Keratinocyte (primary cell): ENCODE measurements around the gene MTCL1. TPM values are rescaled to one million over a fixed set of nuclear protein-coding genes. Genes with fewer than 3 reads are reported as not detected.
A peak's percentile ranks its signal among the peaks of the same experiment; 100 is the strongest.

ENCODE experiments used
- DNase-seq: peaks from one replicate; pipeline ENCODE4 v3.0.0-alpha.2; 2011; ENCODE audit warnings: low read depth, missing footprints, low spot score
- FAIRE-seq: peaks from 2 replicates; lab custom pipeline; 2011; peaks lifted over from hg19 to GRCh38; lab: Jason Lieb, UNC
- H2AFZ ChIP-seq: 2 replicates; pipeline ENCODE4 v1.6.0; 2012; ENCODE audit warnings: low read length, control low read depth, inconsistent platforms; ENCODE audit not compliant: control insufficient read depth
- H3K27ac ChIP-seq: 2 replicates; pipeline ENCODE4 v1.5.1; 2011; ENCODE audit warnings: low read length; ENCODE audit not compliant: control insufficient read depth, insufficient read depth
- H3K27me3 ChIP-seq: 3 replicates; pipeline ENCODE4 v1.6.0; 2011; ENCODE audit warnings: low read length; ENCODE audit not compliant: control insufficient read depth, insufficient read depth; ENCODE audit errors: extremely low read depth
- H3K36me3 ChIP-seq, 2 experiments: 2 replicates in 1 of 2; 3 replicates in 1 of 2; pipeline ENCODE4 v1.5.1; 2011; ENCODE audit warnings: low read length in 2 of 2, mild to moderate bottlenecking in 1 of 2; ENCODE audit not compliant: control insufficient read depth in 2 of 2, insufficient read depth in 2 of 2; ENCODE audit errors: extremely low read depth in 1 of 2
- H3K4me1 ChIP-seq: 3 replicates; pipeline ENCODE4 v1.5.1; 2011; ENCODE audit warnings: low read length; ENCODE audit not compliant: control insufficient read depth, insufficient read depth; ENCODE audit errors: extremely low read depth
- H3K4me2 ChIP-seq: 3 replicates; pipeline ENCODE4 v1.6.0; 2011; ENCODE audit warnings: low read depth, low read length; ENCODE audit not compliant: control insufficient read depth, insufficient read depth; ENCODE audit errors: extremely low read depth
- H3K4me3 ChIP-seq, 3 experiments: fragments of 200-600 bp in 1 of 3; sonication (generic) in 1 of 3; 2 replicates in 2 of 3; 3 replicates in 1 of 3; pipeline ENCODE4 v1.5.1; 2011 to 2016; ENCODE audit warnings: low read length in 3 of 3, mild to moderate bottlenecking in 3 of 3, control low read depth in 2 of 3, inconsistent platforms in 1 of 3, low read depth in 1 of 3, mixed read lengths in 1 of 3, mixed run types in 1 of 3, moderate library complexity in 1 of 3; ENCODE audit not compliant: control insufficient read depth in 2 of 3, insufficient read depth in 2 of 3; ENCODE audit errors: extremely low read depth in 1 of 3
- H3K79me2 ChIP-seq: 2 replicates; pipeline ENCODE4 v1.6.0; 2012; ENCODE audit warnings: low read length; ENCODE audit not compliant: control insufficient read depth, insufficient read depth
- H3K9ac ChIP-seq: 3 replicates; pipeline ENCODE4 v1.6.0; 2011; ENCODE audit warnings: low read length; ENCODE audit not compliant: control insufficient read depth, insufficient read depth; ENCODE audit errors: extremely low read depth
- H3K9me1 ChIP-seq: 3 replicates; pipeline ENCODE4 v1.6.0; 2011; ENCODE audit warnings: low read length; ENCODE audit not compliant: control insufficient read depth, insufficient read depth; ENCODE audit errors: extremely low read depth
- H3K9me3 ChIP-seq: 2 replicates; pipeline ENCODE4 v1.5.1; 2012; ENCODE audit warnings: low read depth, low read length; ENCODE audit not compliant: control insufficient read depth
- H4K20me1 ChIP-seq: 3 replicates; pipeline ENCODE4 v1.6.0; 2011; ENCODE audit warnings: low read length; ENCODE audit not compliant: control insufficient read depth, insufficient read depth; ENCODE audit errors: extremely low read depth
- CTCF ChIP-seq, 3 experiments: IDR thresholded peaks in 1 of 3; conservative IDR thresholded peaks in 1 of 3; optimal IDR thresholded peaks in 1 of 3; 2 replicates in 2 of 3; 3 replicates in 1 of 3; pipeline versions ENCODE3 to v1.5.1; 2011; ENCODE audit warnings: low read length in 3 of 3, mild to moderate bottlenecking in 3 of 3, moderate library complexity in 2 of 3, control low read depth in 1 of 3, inconsistent platforms in 1 of 3; ENCODE audit not compliant: insufficient read depth in 2 of 3; ENCODE audit errors: extremely low read depth in 1 of 3
- EZH2 ChIP-seq: IDR thresholded peaks from one replicate; pipeline ENCODE4 v1.6.1; 2012; ENCODE audit warnings: inconsistent platforms, mild to moderate bottlenecking, low read length, moderate library complexity
- dilution Hi-C: fragments of 300-500 bp; cut with MboI; formaldehyde crosslinking; loops from one replicate; pipeline ENCODE4 v1.7.0; 2020; ENCODE audit warnings: low sequenced_read_pairs; ENCODE audit not compliant: extremely low pct_ligation_motif_present
- polyA plus RNA-seq, 5 experiments: library from polyadenylated mRNA; depleted of rRNA in 3 of 5; stranded (reverse) in 3 of 5; stranded (forward) in 1 of 5; unstranded in 1 of 5; fragments of >200 nt; gene quantifications; 1 replicate in 1 of 5; 2 replicates in 3 of 5; 3 replicates in 1 of 5; pipeline versions ENCODE4 v1.2.1 to v1.2.3, GENCODE V29; 2011 to 2012; ENCODE audit warnings: missing spikeins in 2 of 5, low read depth in 1 of 5, low replicate concordance in 1 of 5

The MTCL1 gene
- polyA plus RNA-seq, 1 donor (not counting 4 experiments of a cell fraction or from before 2014, with no cell fraction given) = 15.4 TPM

DNA sequence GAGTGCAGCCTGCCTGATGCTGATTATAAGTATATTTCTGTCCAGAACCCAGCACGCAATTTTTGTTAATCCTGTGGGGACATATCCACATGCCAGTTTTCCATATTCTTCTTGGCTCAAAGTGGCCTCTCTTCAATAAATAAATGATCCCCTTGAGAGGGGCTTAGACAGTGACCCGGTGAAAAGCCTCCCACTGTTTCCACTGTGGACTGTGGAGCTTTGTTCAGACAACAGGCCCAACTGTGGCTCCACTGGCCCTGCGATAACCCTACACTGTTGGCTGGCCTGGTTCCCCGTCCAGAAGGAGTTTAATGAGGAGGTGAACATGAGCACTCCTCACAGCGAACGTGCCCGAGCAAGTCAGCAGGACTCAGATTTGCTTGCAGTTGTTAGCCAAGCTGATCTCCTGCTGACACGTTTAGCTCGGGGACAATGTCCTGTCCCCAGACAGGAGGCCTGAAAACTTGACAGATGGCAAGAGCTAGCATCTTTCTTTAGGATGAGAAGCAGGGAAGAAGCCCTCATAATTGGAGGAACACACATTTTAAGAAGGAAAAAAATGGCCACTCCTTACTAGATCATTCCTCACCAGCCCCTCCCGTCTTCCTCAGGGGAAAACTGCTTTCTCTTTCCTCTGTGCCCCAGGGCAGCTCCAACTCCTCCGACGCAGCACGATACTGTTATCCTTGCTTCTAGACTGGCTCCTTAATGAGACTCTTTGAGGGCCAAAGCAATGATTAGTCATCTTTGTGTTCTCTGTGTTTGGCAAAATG is 20.0 kb upstream of the MTCL1 start:
- H3K4me2 ChIP-seq = peak overlapping the region; percentile 90
- H4K20me1 ChIP-seq = no peaks in the 10 kb centered on the region
- H3K9ac ChIP-seq = peak overlapping the region; percentile 82
- FAIRE-seq (peak; percentile 97), DNase-seq (peak; percentile 76)
- no peaks in the 10 kb centered on the region for H3K9me1 ChIP-seq
- H3K4me3 ChIP-seq = peak overlapping the region in 2 of 3 experiments; percentile 55 to 58
- no peaks in the 10 kb centered on the region for H3K27me3 ChIP-seq
- H3K36me3 ChIP-seq = no peaks in the 10 kb centered on the region
- TF ChIP-seq CTCF (optimal IDR thresholded peaks at IDR 0.05 in 1 of 3, IDR thresholded peaks at IDR 0.05 in 1 of 3, conservative IDR thresholded peaks at IDR 0.05 in 1 of 3; ENCODE audit: extremely low read depth in 1 of 3, insufficient read depth in 2 of 3, low read length in 3 of 3) = no peak
- TF ChIP-seq EZH2 = no peak
- H3K4me1 ChIP-seq = peaks cover 21% of the 10 kb centered on the region
- H3K9me3 ChIP-seq = no peaks in the 10 kb centered on the region
- H3K27ac ChIP-seq = peak overlapping the region; percentile 97
- dilution Hi-C loops = no loop called here
- peak overlapping the region; percentile 91 for H2AFZ ChIP-seq
- no peaks in the 10 kb centered on the region for H3K79me2 ChIP-seq

- Histone ChIP-seq H3K4me1 (peaks cover 21% of the 10 kb centered on the region), H3K4me3 (peak overlapping the region in 1 of 3 experiments; percentile 58), H3K79me2 (no peaks in the 10 kb centered on the region), H2AFZ (peak overlapping the region; percentile 91), H3K9me3 (no peaks in the 10 kb centered on the region), H3K27me3 (no peaks in the 10 kb centered on the region), H3K27ac (peak overlapping the region; percentile 97), H3K4me2 (peak overlapping the region; percentile 90), H3K9me1 (no peaks in the 10 kb centered on the region), H3K9ac (peak overlapping the region; percentile 82), H4K20me1 (no peaks in the 10 kb centered on the region), H3K36me3 (no peaks in the 10 kb centered on the region)
- no peak for DNase-seq
- TF ChIP-seq CTCF (optimal IDR thresholded peaks at IDR 0.05 in 1 of 3, IDR thresholded peaks at IDR 0.05 in 1 of 3, conservative IDR thresholded peaks at IDR 0.05 in 1 of 3; ENCODE audit: extremely low read depth in 1 of 3, insufficient read depth in 2 of 3, low read length in 3 of 3) (no peak), EZH2 (no peak)
- dilution Hi-C loops = no loop called here
- no peak for FAIRE-seq
Measured at GRCh38 chr18:8685914-8686216, 19.5 kb upstream of the MTCL1 start.
